Inflammatory macrophage (primary cell): Measurements from ENCODE around the gene KAZN.
A peak's percentile ranks its signal among the peaks of the same experiment; 100 is the strongest.

ENCODE experiments used
- DNase-seq, 2 donors: peaks; one replicate each; pipeline ENCODE4 v3.0.0-alpha.2; 2020 to 2022

Gene KAZN

DNA sequence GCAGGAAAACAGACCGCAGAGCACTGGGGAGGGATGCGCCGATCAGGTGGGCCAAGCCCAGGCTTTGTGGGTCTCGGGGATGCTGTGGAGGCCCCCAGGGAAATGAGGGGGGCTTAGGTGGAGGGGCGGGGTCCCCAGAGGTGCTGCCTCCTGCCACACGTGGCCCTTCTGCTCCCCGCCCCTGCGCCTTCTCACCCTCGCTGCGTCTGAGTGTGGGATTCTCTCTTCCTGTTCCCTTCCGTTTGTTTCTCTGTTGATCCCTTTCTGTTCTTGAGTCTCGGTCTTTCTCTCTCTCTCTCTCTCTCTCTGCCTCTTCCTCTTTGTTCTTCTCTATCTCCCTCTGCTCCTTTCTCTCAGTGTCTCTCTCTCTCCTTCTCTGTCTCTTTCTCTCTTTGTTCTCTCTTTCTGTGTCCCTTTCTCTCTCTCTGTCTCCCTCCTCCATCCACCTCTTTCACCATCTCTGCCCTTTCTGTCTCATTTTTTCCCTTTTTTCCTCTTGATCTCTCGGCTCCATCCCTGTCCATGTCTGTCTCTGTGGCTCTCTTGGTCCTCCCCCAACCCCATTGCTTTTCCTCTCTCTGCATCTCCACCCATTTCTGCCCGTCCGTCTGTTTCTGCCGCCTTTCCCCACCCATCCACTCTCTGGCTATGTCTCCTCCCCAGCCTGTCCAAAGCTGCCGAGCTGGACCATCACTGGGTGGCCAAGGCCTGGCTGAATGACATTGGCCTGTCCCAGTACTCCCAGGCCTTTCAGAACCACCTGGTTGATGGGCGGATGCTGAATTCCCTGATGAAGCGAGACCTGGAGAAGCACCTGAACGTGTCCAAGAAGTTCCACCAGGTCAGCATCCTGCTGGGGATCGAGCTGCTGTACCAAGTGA lies 502.6 kb downstream of the KAZN start:
- no peak for DNase-seq

GRCh38 chr1:15101801-15102200 lies 503.3 kb downstream of the KAZN start:
- DNase-seq: no peak

GRCh38 chr1:15102646-15103045 lies 504.2 kb downstream of the KAZN start:
- DNase-seq: no peak

GRCh38 chr1:15103211-15103610 lies 504.7 kb downstream of the KAZN start:
- DNase-seq: no peak

DNA sequence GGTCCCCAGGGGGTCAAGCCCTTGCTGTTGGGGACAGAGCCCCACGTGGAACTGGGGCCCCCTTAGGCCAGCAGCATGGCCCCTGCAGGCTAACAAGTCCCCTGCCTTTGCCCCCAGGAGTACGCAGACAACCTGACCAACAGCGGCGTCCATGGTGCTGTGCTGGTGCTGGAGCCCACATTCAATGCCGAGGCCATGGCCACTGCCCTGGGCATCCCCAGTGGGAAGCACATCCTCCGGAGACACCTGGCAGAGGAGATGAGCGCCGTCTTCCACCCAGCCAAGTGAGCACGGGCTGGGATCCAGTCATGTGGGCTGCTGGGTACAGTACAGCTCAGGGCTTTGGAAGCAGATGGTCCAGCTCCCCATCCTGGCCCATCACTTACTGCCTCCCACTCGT lies 505.4 kb downstream of the KAZN start:
- DNase-seq: no peak

DNA sequence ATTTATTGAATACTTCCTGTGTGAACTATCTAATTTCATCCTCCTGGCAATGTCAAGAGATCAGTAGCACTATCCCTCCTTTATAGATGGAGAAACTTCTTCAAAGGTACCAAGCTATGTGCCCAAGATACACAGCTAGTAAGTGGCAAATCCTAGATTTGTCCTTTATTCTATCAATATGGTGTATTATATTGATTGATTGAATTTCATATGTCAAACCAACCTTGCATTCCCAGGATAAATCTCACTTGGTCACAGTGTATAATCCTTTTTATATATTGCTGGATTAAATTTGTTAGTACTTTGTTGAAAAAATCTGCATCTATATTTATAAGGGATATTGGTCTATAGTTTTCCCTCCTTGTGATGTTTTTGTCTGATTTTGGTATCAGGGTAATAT lies 506.3 kb downstream of the KAZN start:
- no peak for DNase-seq

GRCh38 chr1:15106608-15107007 lies 508.1 kb downstream of the KAZN start:
- DNase-seq: peak; percentile 76 to 88

DNA sequence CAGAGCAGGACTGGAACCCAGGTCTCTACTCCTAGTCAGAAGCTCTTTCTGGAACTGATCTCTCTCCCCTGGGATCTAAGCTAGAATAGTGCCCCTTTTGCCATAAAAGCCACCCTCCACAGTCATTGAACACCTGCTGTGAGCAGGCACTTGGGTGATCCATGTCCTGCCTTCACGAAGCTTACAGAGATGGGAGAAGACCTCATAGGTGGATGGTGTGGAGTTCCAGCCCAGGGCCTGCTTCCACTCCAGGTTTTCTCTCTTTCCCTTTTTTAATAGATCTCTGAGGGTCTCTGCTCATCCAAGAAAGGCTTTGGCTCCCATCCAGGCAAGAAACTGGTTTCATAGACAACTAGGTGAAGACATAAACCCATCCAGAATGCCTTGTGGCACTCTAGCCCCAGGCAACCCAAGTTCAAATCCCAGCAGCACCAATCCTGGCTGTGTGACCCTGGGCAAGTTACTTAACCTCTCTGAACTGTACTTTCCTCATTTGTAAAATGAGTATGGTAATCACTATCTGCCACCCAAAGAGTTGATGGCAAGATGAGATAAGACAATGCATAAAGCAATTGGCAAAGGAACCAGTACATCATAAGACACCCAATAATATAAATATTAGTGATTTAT lies 508.7 kb downstream of the KAZN start:
- no peak for DNase-seq

DNA sequence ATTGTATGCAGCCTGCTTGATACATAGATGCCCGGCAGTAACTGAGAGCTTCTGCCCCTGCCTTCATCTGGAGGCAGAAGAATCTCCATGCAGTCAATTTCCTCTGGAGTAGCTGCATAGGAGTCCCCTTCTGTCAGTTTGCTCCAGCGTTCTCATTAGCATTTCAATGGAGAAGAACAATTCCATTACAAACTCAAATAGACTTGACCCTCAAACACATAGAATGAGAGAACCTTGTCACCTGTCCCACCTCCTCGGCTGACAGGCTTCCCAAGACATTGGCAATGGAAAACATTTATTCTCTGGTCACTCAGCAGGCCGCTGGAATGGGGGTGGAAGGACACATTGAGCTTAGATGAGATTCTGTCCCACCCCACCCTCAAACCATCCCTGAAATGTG lies 509.4 kb downstream of the KAZN start:
- no peak for DNase-seq

- DNase-seq: no peak
These were observed 511.8 kb downstream of the KAZN start for GRCh38 chr1:15110128-15110866.

DNA sequence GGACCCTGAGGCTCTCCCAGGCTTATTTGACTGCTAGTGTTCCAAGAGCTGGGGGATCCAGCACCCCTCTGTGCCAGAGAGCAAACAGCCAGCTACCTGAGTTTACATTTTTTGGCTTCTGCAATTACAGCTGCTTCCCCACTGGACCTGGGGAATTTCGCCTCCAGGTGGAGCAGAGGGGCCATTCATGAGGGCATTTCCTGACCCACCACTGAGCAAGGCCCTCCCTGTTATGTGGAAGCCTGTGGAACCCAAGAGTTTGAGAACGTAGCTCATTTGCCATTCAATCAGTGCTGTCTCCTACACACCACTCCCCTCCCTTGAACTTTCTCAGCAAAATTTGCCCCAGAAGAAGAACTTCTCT lies 512.4 kb downstream of the KAZN start:
- no peak for DNase-seq

DNA sequence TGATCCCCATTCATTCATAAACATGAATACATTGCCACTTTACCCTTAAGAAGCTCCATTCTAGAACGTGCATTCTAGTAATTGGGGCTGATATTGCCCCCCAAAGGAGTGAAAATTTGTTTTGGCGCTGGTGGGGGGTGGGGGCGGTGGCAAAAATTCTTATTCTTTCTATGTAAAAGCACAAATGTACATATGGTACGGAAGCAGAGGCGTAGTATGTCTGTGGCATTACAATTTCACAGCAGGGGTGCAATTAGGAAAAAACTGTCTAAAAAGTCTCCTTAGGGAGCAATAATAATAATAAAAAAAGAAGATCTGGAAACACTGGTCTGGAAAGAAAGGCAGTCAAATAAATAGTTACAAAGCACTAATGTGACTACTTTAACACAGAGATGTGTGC lies 514.7 kb downstream of the KAZN start:
- DNase-seq: no peak

DNA sequence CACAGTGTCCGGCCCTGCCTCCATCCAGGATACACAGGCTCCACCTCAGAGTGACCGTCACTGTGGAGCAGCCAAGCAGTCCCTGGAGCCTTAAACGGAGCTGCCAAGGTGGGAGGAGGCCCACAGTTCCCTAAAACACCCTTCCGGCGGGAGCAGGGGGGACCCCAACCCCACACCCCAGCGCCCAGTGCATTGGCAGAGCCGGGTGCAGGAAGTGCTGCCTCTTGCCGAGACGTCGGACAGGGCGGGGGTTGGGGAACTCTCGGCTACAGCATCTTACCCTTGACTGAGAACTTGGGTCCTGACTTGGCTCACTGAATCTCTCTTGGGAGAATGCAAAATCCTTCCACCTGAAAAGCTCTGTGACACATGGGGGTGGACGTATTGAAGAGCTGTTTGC lies 516.4 kb downstream of the KAZN start:
- DNase-seq: no peak

DNA sequence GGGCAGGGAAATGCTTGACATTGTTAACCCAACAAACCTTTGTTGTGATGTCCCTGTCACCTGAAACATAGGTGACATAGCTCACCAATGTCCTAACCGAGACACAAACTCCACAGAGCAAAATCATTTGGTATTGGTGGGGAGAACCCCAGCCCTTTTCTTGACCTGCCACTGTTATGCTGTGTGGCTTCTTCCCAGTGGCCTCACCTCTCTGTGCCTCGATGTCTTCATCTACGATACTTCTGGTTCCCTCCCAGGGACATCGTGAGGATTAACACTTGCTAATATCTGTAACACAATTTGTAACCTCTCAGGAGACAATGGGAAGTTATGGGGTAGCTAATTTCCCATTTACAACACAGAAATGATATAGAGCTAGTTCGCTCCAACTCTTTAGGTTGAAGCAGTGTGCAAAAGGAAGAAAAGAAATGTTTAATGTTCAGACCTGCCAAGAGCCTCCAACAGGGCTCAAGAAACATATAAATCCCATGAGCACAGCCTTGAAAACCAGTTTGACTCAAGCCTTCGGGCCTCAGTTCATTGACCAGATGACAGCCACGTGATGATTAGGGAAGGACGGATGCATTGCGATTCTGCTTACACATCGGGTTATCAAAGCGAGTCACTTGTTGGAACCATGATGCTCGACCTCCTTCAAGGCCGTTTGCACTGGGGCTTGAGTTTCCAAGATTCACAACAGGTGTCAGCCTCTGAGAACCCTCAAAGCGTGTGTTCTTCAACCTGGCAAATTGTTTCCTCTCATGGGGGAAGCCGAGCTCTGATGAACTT lies 517.3 kb downstream of the KAZN start:
- DNase-seq: no peak

- no peak for DNase-seq
These were observed 518.5 kb downstream of the KAZN start for GRCh38 chr1:15116966-15117365.

GRCh38 chr1:15117671-15118325 lies 519.3 kb downstream of the KAZN start:
- no peak for DNase-seq

GRCh38 chr1:15118579-15118978 lies 520.1 kb downstream of the KAZN start:
- no peak for DNase-seq

- no peak for DNase-seq
These were observed 521.9 kb downstream of the KAZN start for GRCh38 chr1:15120251-15120945.

DNA sequence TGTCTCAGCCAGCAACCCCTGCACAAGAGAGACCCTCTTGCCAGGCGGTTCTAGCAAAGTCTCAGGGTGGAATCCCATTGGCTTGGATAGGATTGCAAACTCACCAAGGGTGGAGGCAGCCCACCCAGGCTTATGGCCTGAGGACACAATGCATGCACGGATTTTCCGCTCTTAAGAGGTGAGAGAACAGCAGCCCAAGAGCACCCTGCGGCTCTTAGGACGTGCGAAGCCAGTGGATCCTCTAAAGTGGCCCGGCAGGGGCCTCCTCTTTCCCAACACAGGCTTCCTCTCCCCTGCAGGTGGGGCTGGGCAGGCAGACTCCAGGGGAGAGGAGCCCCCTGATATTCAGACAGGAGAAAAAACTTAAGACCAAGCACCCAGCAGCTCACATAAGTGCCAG lies 523.8 kb downstream of the KAZN start:
- DNase-seq: no peak

DNA sequence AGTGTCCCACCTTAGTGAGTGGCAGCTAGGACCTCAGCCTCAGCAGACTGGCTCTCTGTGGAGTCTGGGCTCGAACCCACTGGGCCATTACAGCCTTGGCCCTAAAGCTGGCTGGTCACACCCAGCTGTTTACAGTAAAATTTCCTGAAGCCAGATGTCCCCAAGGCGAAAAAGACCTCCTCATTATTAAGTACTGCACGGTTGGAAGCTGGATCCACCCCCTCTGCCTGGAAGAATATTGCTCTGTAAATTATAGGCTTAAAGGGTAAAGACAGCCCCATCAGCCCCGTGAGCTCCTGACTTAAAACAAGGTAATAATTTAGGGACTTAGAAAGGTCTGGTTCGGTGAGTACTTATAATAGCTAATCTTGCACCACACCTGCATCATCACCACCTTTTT lies 524.8 kb downstream of the KAZN start:
- DNase-seq: no peak

GRCh38 chr1:15123925-15124324 lies 525.4 kb downstream of the KAZN start:
- DNase-seq: no peak
